SK-N-SH (cell line): Measurements from ENCODE around the gene IQSEC2. TPM values are rescaled to one million over a fixed set of nuclear protein-coding genes. Genes with fewer than 3 reads are reported as not detected.

ENCODE experiments used
- CTCF ChIA-PET: fragments of 300-600, 350-600 bp; formaldehyde crosslinking; extraction: SDS; loops from one replicate; lab custom pipeline; 2021; lab: Yijun Ruan, JAX
- POLR2A ChIA-PET: fragments of 350-600 bp; sonication (Branson Sonifier 250); formaldehyde crosslinking; extraction: SDS; loops from one replicate; lab custom pipeline; 2020; ENCODE audit warnings: antibody characterized with exemption, inconsistent platforms; lab: Yijun Ruan, JAX
- DNase-seq: peaks from one replicate; pipeline ENCODE4 v3.0.0; 2012
- H2AFZ ChIP-seq: fragments of 200-600 bp; sonication (generic); 2 replicates; pipeline ENCODE4 v1.8.1; 2016; ENCODE audit warnings: antibody characterized with exemption, mild to moderate bottlenecking, low read depth
- H3F3A ChIP-seq: fragments of 200-600 bp; sonication (generic); replicated peaks from 2 replicates; pipeline ENCODE3; 2016; ENCODE audit warnings: antibody characterized with exemption, mild to moderate bottlenecking; ENCODE audit not compliant: insufficient read depth
- H3K27ac ChIP-seq, 2 experiments: fragments of 200-500 bp in 1 of 2; fragments of 200-600 bp in 1 of 2; sonication (Bioruptor generic) in 1 of 2; sonication (generic), shearing (Covaris generic) in 1 of 2; 2 replicates each; pipeline versions ENCODE4 v1.5.1 to v1.6.1; 2014 to 2016; ENCODE audit warnings: low read depth in 2 of 2, inconsistent platforms in 1 of 2, low read length in 1 of 2, mild to moderate bottlenecking in 1 of 2, mixed read lengths in 1 of 2
- H3K27me3 ChIP-seq: fragments of 200-600 bp; sonication (generic), shearing (Covaris generic); 2 replicates; pipeline ENCODE4 v1.6.1; 2016; ENCODE audit warnings: mixed run types; ENCODE audit not compliant: insufficient read depth
- H3K36me3 ChIP-seq, 2 experiments: fragments of 200-500 bp in 1 of 2; fragments of 200-600 bp in 1 of 2; sonication (Bioruptor generic) in 1 of 2; sonication (generic) in 1 of 2; replicated peaks in 1 of 2; 2 replicates each; pipeline versions ENCODE3 to v1.5.1; 2014 to 2016; ENCODE audit warnings: low read length in 1 of 2, mild to moderate bottlenecking in 1 of 2; ENCODE audit not compliant: insufficient read depth in 2 of 2, control insufficient read depth in 1 of 2
- H3K4me1 ChIP-seq, 2 experiments: fragments of 200-500 bp in 1 of 2; fragments of 200-600 bp in 1 of 2; sonication (Bioruptor generic) in 1 of 2; sonication (generic), shearing (Covaris generic) in 1 of 2; 2 replicates each; pipeline versions ENCODE4 v1.5.1 to v1.6.1; 2014 to 2016; ENCODE audit warnings: low read depth in 1 of 2, low read length in 1 of 2, mixed run types in 1 of 2; ENCODE audit not compliant: insufficient read depth in 2 of 2, control insufficient read depth in 1 of 2
- H3K4me2 ChIP-seq: fragments of 200-600 bp; sonication (generic), shearing (Covaris generic); 2 replicates; pipeline ENCODE4 v1.6.1; 2017; ENCODE audit warnings: mixed run types
- H3K4me3 ChIP-seq, 2 experiments: fragments of 200-500 bp in 1 of 2; fragments of 200-600 bp in 1 of 2; sonication (Bioruptor generic) in 1 of 2; sonication (generic), shearing (Covaris generic) in 1 of 2; 2 replicates each; pipeline versions ENCODE4 v1.5.1 to v1.8.1; 2014 to 2016; ENCODE audit warnings: low read depth in 2 of 2, inconsistent platforms in 1 of 2, low read length in 1 of 2, mild to moderate bottlenecking in 1 of 2, mixed read lengths in 1 of 2, moderate library complexity in 1 of 2
- H3K79me2 ChIP-seq: fragments of 200-600 bp; sonication (generic); 2 replicates; pipeline ENCODE4 v1.8.1; 2017; ENCODE audit warnings: mild to moderate bottlenecking; ENCODE audit not compliant: insufficient read depth
- H3K9ac ChIP-seq: fragments of 200-600 bp; sonication (generic); 2 replicates; pipeline ENCODE4 v1.6.1; 2017; ENCODE audit warnings: mixed run types
- H3K9me2 ChIP-seq: fragments of 200-600 bp; sonication (generic); 2 replicates; pipeline ENCODE4 v1.6.1; 2017; ENCODE audit warnings: mixed run types
- H3K9me3 ChIP-seq: fragments of 200-600 bp; sonication (generic); 2 replicates; pipeline ENCODE4 v1.6.1; 2017; ENCODE audit warnings: mixed run types, mild to moderate bottlenecking, moderate library complexity
- H4K20me1 ChIP-seq: fragments of 200-600 bp; sonication (generic); 2 replicates; pipeline ENCODE4 v1.6.1; 2017; ENCODE audit warnings: mild to moderate bottlenecking, mixed run types; ENCODE audit not compliant: insufficient read depth
- CHD2 ChIP-seq: fragments of 150-350 bp; IDR thresholded peaks from 2 replicates; pipeline ENCODE4 v1.6.1; 2018; ENCODE audit warnings: low read length; ENCODE audit not compliant: partially characterized antibody
- EP300 ChIP-seq, 2 experiments: IDR thresholded peaks; 2 replicates each; pipeline versions ENCODE4 v1.4.0 to v1.6.1; 2012; ENCODE audit warnings: borderline replicate concordance in 1 of 2, low read depth in 1 of 2, low read length in 1 of 2
- EZH2phosphoT487 ChIP-seq: fragments of 200-600 bp; sonication (generic); IDR thresholded peaks from 2 replicates; pipeline ENCODE4 v1.6.1; 2017; ENCODE audit warnings: low read depth, mixed run types, mild to moderate bottlenecking, antibody characterized with exemption, moderate library complexity, borderline replicate concordance
- FOXJ3 ChIP-seq: sonication (generic); formaldehyde crosslinking; IDR thresholded peaks from 2 replicates; pipeline ENCODE4 v1.5.1; 2020; ENCODE audit warnings: mild to moderate bottlenecking, missing genetic modification reagents
- JUND ChIP-seq: IDR thresholded peaks from 2 replicates; pipeline ENCODE4 v1.4.0; 2012
- MAX ChIP-seq: IDR thresholded peaks from 2 replicates; pipeline ENCODE4 v1.4.0; 2012; ENCODE audit warnings: low read depth
- MEF2A ChIP-seq: IDR thresholded peaks from 2 replicates; pipeline ENCODE4 v1.4.0; 2012; ENCODE audit warnings: low read depth, borderline replicate concordance
- PBX3 ChIP-seq: IDR thresholded peaks from 2 replicates; pipeline ENCODE4; 2012
- POLR2AphosphoS5 ChIP-seq: IDR thresholded peaks from 2 replicates; pipeline ENCODE4 v1.6.1; 2012; ENCODE audit warnings: low read depth, low read length
- REST ChIP-seq: IDR thresholded peaks from 2 replicates; pipeline ENCODE4 v1.6.1; 2012; ENCODE audit warnings: mild to moderate bottlenecking, low read depth, low read length, moderate library complexity
- RFX5 ChIP-seq: IDR thresholded peaks from 2 replicates; pipeline ENCODE4 v1.6.1; 2012; ENCODE audit warnings: mild to moderate bottlenecking, improper control_type of control experiment, low read length
- SMC3 ChIP-seq: IDR thresholded peaks from 2 replicates; pipeline ENCODE4 v1.6.1; 2012; ENCODE audit warnings: low read depth, low read length, improper control_type of control experiment
- USF1 ChIP-seq: IDR thresholded peaks from 2 replicates; pipeline ENCODE4 v1.4.0; 2012; ENCODE audit warnings: low read depth, borderline replicate concordance
- USF2 ChIP-seq: fragments of 150-350 bp; IDR thresholded peaks from 2 replicates; pipeline ENCODE4 v1.6.1; 2017; ENCODE audit warnings: antibody characterized with exemption, low read length, low read depth, borderline replicate concordance
- YY1 ChIP-seq: IDR thresholded peaks from 2 replicates; pipeline ENCODE4 v1.4.0; 2012; ENCODE audit warnings: low read depth, mild to moderate bottlenecking
- WGBS: methylation state at CpG from one replicate; pipeline ENCODE4 v1.1.6; 2017; ENCODE audit warnings: low lambda C conversion rate; 5-methylcytosine and 5-hydroxymethylcytosine counted together
- polyA plus RNA-seq, 3 experiments: library from polyadenylated mRNA; depleted of rRNA; stranded (reverse); fragments of >200 nt; gene quantifications; 2 replicates each; pipeline ENCODE4 v1.2.3, GENCODE V29; 2012

Gene IQSEC2
- polyA plus RNA-seq, 1 of the 3 experiments (the other 2 are of a cell fraction), result 24.7 TPM

GRCh38 chrX:53308836-53309235 is 27.5 kb upstream of the IQSEC2 start:
- 34% methylated on average over 4 of the region's 4 CpGs for WGBS
- no peaks in the 10 kb centered on the region for H3K9me2 ChIP-seq

GRCh38 chrX:53305996-53306937 is 24.9 kb upstream of the IQSEC2 start:
- Histone ChIP-seq H3K4me1 (no peaks in the 10 kb centered on the region), H2AFZ (no peak overlapping the region), H3K27ac (no peak overlapping the region), H3K9me3 (no peaks in the 10 kb centered on the region), H3K9me2 (no peaks in the 10 kb centered on the region), H3K4me3 (no peak overlapping the region), H3K9ac (no peak overlapping the region), H3K36me3 (no peaks in the 10 kb centered on the region), H3K4me2 (no peak overlapping the region), H3K79me2 (no peaks in the 10 kb centered on the region), H3F3A (no peaks in the 10 kb centered on the region), H4K20me1 (no peaks in the 10 kb centered on the region), H3K27me3 (peaks cover 6% of the 10 kb centered on the region)
- WGBS, result 75% methylated on average over 1 of the region's 9 CpGs
- CTCF ChIA-PET, result interaction anchor here (1.7 to 3.1 kb wide), 2 partner anchors 11 to 22 kb away, joined by 6 to 15 read pairs; no protein-coding TSS in a partner anchor
- no peak for DNase-seq
- POLR2A ChIA-PET, result no interaction called here
- TF ChIP-seq USF1 (no peak), FOXJ3 (no peak), MAX (no peak), RFX5 (no peak), POLR2AphosphoS5 (no peak), MEF2A (no peak), SMC3 (no peak), CHD2 (no peak), JUND (no peak), REST (no peak), YY1 (no peak)

More at GRCh38 chrX:53308836-53309235, 27.5 kb upstream of the IQSEC2 start:
- H4K20me1 ChIP-seq, result no peaks in the 10 kb centered on the region
- H3K27ac ChIP-seq, result no peak overlapping the region
- no peak overlapping the region for H2AFZ ChIP-seq
- ChIA-PET POLR2A (no interaction called here), CTCF (interaction anchor here (7.8 to 13.1 kb wide), 2 partner anchors 26 to 171 kb away, joined by 54 to 180 read pairs; partner anchors contain the start of gene IQSEC2)
- peaks cover 6% of the 10 kb centered on the region for H3K27me3 ChIP-seq
- no peak overlapping the region for H3K4me2 ChIP-seq
- no peak overlapping the region for H3K9ac ChIP-seq
- peaks cover 7% of the 10 kb centered on the region for H3F3A ChIP-seq
- no peaks in the 10 kb centered on the region for H3K9me3 ChIP-seq
- H3K4me1 ChIP-seq, result no peaks in the 10 kb centered on the region; a peak in 1 of 4 replicates
- no peaks in the 10 kb centered on the region for H3K79me2 ChIP-seq
- no peaks in the 10 kb centered on the region for H3K36me3 ChIP-seq
- no peak for DNase-seq
- H3K4me3 ChIP-seq, result no peak overlapping the region
- TF ChIP-seq JUND, result no peak
- TF ChIP-seq USF2, result no peak
- TF ChIP-seq EP300 (IDR thresholded peaks at IDR 0.05; ENCODE audit: borderline replicate concordance in 1 of 2, low read depth in 1 of 2, low read length in 1 of 2), result no peak
- no peak for TF ChIP-seq YY1
- no peak for TF ChIP-seq PBX3
- no peak for TF ChIP-seq EZH2phosphoT487
- no peak for TF ChIP-seq MAX
